ENCODE results near the gene APOL5.

DNA sequence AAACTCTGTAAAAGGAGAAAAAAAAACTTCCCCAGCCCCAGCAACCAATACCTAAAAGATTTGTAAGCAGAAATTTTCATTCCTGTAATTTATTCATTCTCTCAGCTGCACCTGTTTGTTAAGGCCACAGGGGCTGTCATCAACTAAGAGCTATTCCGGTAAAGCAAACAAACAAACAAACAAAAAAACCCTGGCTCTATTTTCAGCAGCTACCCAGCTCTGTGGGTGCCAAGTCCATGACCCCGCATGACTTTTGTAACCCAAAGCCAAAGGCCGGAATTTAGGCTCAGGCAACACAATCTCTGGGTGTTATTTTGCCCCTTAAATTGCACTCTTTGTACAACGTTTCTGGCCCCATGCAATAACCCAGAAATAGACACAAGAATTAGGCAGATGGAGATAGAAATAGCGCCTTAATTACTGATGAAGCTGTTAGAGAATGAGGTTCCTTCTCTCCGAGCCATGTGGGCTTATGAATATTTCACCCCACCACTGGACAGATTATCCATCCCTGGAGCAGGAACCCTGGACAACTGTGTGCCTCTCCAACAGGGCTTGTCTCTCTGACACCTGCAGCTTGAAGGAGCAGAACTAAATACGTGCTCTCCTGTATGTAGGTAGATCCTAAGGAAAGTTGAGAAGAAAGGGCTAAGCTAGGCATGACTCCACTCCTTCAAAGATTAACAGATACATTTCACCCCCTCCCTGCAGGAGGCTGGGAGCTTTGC lies 40.0 kb upstream of the APOL5 start:
- TF ChIP-seq, protein P1, sequence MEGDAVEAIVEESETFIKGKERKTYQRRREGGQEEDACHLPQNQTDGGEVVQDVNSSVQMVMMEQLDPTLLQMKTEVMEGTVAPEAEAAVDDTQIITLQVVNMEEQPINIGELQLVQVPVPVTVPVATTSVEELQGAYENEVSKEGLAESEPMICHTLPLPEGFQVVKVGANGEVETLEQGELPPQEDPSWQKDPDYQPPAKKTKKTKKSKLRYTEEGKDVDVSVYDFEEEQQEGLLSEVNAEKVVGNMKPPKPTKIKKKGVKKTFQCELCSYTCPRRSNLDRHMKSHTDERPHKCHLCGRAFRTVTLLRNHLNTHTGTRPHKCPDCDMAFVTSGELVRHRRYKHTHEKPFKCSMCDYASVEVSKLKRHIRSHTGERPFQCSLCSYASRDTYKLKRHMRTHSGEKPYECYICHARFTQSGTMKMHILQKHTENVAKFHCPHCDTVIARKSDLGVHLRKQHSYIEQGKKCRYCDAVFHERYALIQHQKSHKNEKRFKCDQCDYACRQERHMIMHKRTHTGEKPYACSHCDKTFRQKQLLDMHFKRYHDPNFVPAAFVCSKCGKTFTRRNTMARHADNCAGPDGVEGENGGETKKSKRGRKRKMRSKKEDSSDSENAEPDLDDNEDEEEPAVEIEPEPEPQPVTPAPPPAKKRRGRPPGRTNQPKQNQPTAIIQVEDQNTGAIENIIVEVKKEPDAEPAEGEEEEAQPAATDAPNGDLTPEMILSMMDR (IDR thresholded peaks at IDR 0.05), result no peak
- no peak for TF ChIP-seq POLR2A (IDR thresholded peaks at IDR 0.05)
